ENCODE results near the gene RPAIN. TPM values are rescaled to one million over a fixed set of nuclear protein-coding genes. Genes with fewer than 3 reads are reported as not detected.

Gene RPAIN
- total and polyA plus RNA-seq, 7 donors: 21.3 to 53.8 (median 37.8) TPM

DNA sequence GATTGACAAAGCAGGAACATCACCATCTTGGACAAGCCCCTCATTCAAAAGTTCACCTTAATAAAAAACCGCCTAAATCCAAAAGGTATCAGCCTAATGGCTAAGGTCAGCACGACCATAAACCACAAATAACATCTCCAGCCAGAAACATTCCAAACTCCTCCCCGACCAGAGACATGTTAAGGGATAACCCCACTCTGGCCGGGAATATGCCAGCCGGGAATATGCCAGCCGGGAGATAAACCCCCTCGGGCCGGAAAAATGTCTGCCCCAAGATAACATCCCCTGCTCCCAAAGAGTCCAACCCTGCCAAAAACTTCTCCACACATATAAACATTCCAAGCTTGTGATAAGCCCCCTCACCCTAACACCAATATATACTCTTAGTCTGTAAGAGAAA is 47.4 kb downstream of the RPAIN start:
- Histone ChIP-seq H3K36me3 (peaks cover 0 to 9% (median 0%) of the 10 kb centered on the region in 4 donors), H3K4me1 (peaks cover 0 to 25% (median 19%) of the 10 kb centered on the region in 4 donors), H3K27ac (no peak overlapping the region), H3K4me3 (peak overlapping the region; percentile 54 to 97 (median 83)), H3K27me3 (no peaks in the 10 kb centered on the region), H3K9me3 (no peaks in the 10 kb centered on the region)
- TF ChIP-seq POLR2A (IDR thresholded peaks at IDR 0.05) (no peak), CTCF (IDR thresholded peaks at IDR 0.05) (no peak), POLR2AphosphoS5 (IDR thresholded peaks at IDR 0.05) (no peak), EP300 (IDR thresholded peaks at IDR 0.05) (no peak)
- DNase-seq: no peak
- intact Hi-C loops (cut with DNase I): no loop called here
- 3 to 16% methylated on average over 8 of the region's 8 CpGs for WGBS, 2 donors

- no peaks in the 10 kb centered on the region for H3K9me3 ChIP-seq
- H3K27me3 ChIP-seq: no peaks in the 10 kb centered on the region
- peak overlapping the region; percentile 74 to 85 (median 80) for H3K27ac ChIP-seq
- H3K36me3 ChIP-seq: peaks cover 0 to 12% (median 0%) of the 10 kb centered on the region in 4 donors
- peaks cover 0 to 25% (median 19%) of the 10 kb centered on the region in 4 donors for H3K4me1 ChIP-seq
- H3K4me3 ChIP-seq: peak overlapping the region; percentile 54 to 97 (median 83)
- WGBS, 2 donors: 0 to 1% methylated on average over 17 of the region's 17 CpGs
- no peak for DNase-seq
- TF ChIP-seq EP300 (IDR thresholded peaks at IDR 0.05) (no peak), POLR2A (IDR thresholded peaks at IDR 0.05) (no peak), POLR2AphosphoS5 (IDR thresholded peaks at IDR 0.05) (no peak), CTCF (IDR thresholded peaks at IDR 0.05) (no peak)
- intact Hi-C loops (cut with DNase I): no loop called here
These were observed 48.1 kb downstream of the RPAIN start for GRCh38 chr17:5468075-5468473.

DNA sequence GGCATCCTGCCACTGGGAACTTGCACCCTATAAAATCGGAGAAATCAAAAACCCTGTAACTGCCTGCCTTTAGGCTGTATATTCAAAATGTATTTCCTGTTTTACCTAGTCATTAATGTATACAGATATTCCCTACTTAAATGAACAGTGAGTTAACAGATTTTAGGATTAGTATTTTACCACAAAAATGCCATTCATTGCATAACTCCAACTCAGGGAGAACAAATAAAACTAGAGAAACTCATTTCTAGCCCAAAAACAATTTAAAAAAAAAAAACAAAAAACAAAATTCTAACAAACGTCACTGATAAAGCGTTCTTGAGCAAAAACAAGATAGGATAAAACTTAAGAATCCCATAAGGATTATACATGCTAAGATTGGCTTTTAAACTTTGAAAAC is 52.5 kb downstream of the RPAIN start:
- WGBS, 2 donors: 85 to 91% methylated on average over 3 of the region's 3 CpGs
- no peak overlapping the region for H3K4me3 ChIP-seq

GRCh38 chr17:5473906-5474305 is 53.9 kb downstream of the RPAIN start:
- Histone ChIP-seq H3K4me1 (peaks cover 0 to 6% (median 4%) of the 10 kb centered on the region in 4 donors), H3K36me3 (peaks cover 8 to 70% (median 35%) of the 10 kb centered on the region in 4 donors), H3K4me3 (no peak overlapping the region), H3K9me3 (no peaks in the 10 kb centered on the region), H3K27me3 (no peaks in the 10 kb centered on the region), H3K27ac (no peak overlapping the region)
- intact Hi-C loops (cut with DNase I): loop anchor here (5.0 kb wide), 1 partner anchor 37 kb away; the partner anchor contains the start of gene C1QBP
- 88 to 95% methylated on average over 2 of the region's 2 CpGs for WGBS, 2 donors
- TF ChIP-seq EP300 (IDR thresholded peaks at IDR 0.05) (no peak), POLR2A (IDR thresholded peaks at IDR 0.05) (no peak), POLR2AphosphoS5 (IDR thresholded peaks at IDR 0.05) (no peak), CTCF (IDR thresholded peaks at IDR 0.05) (no peak)
- no peak for DNase-seq

More for the DNA sequence above, 52.5 kb downstream of the RPAIN start:
- peaks cover 0 to 13% (median 10%) of the 10 kb centered on the region in 4 donors for H3K4me1 ChIP-seq
- DNase-seq: no peak
- H3K36me3 ChIP-seq: peaks cover 4 to 56% (median 22%) of the 10 kb centered on the region in 4 donors
- intact Hi-C loops (cut with DNase I): loop anchor here (5.0 kb wide), 1 partner anchor 35 kb away; the partner anchor contains the start of gene C1QBP
- no peak for TF ChIP-seq POLR2A (IDR thresholded peaks at IDR 0.05)
- TF ChIP-seq POLR2AphosphoS5 (IDR thresholded peaks at IDR 0.05): no peak
- no peak for TF ChIP-seq EP300 (IDR thresholded peaks at IDR 0.05)
- TF ChIP-seq CTCF (IDR thresholded peaks at IDR 0.05): no peak
- no peak overlapping the region for H3K27ac ChIP-seq
- no peaks in the 10 kb centered on the region for H3K9me3 ChIP-seq
- H3K27me3 ChIP-seq: no peaks in the 10 kb centered on the region

GRCh38 chr17:5478992-5479391 is 59.0 kb downstream of the RPAIN start:
- no peak for DNase-seq
- intact Hi-C loops (cut with DNase I): no loop called here
- H3K4me3 ChIP-seq: no peak overlapping the region
- no peaks in the 10 kb centered on the region for H3K27me3 ChIP-seq
- H3K9me3 ChIP-seq: no peaks in the 10 kb centered on the region
- H3K4me1 ChIP-seq: no peaks in the 10 kb centered on the region
- 94 to 96% methylated on average over 4 of the region's 4 CpGs for WGBS, 2 donors
- H3K27ac ChIP-seq: no peak overlapping the region
- peaks cover 10 to 99% (median 55%) of the 10 kb centered on the region in 4 donors for H3K36me3 ChIP-seq
- TF ChIP-seq EP300 (IDR thresholded peaks at IDR 0.05) (no peak), POLR2A (IDR thresholded peaks at IDR 0.05) (no peak), CTCF (IDR thresholded peaks at IDR 0.05) (no peak)
